Prostate gland (tissue), 2 donors: Measurements from ENCODE around the gene GMPPB. TPM values are rescaled to one million over a fixed set of nuclear protein-coding genes. Genes with fewer than 3 reads are reported as not detected.

Experiments
- DNase-seq: peaks from one replicate; pipeline ENCODE4 v3.0.0-alpha.2; 2019; ENCODE audit warnings: low spot score
- H3K27ac ChIP-seq, 2 donors: fragments of 200-600 bp; sonication (generic); 2 replicates each; pipeline ENCODE4 v1.5.1; 2017 to 2019
- H3K27me3 ChIP-seq: fragments of 200-600 bp; sonication (generic); replicated peaks from 2 replicates; pipeline ENCODE4 v1.5.1; 2019; ENCODE audit not compliant: insufficient read depth
- H3K36me3 ChIP-seq, 2 donors: fragments of 200-600 bp; sonication (generic); 1 replicate in 1 of 2; 2 replicates in 1 of 2; pipeline versions ENCODE4 v1.5.1 to v1.8.1; 2017 to 2019
- H3K4me1 ChIP-seq: fragments of 200-600 bp; sonication (generic); replicated peaks from 2 replicates; pipeline ENCODE4 v1.5.1; 2019
- H3K4me3 ChIP-seq, 2 donors: fragments of 200-600 bp; sonication (generic); 2 replicates each; pipeline ENCODE4 v1.5.1; 2017 to 2019
- H3K9me3 ChIP-seq: fragments of 200-600 bp; sonication (generic); 2 replicates; pipeline ENCODE4 v1.5.1; 2017
- POLR2A ChIP-seq: fragments of 450-650 bp; IDR thresholded peaks from one replicate; pipeline ENCODE4 v1.6.1; 2016; ENCODE audit warnings: antibody characterized with exemption, mild to moderate bottlenecking
- POLR2AphosphoS5 ChIP-seq: sonication (generic); formaldehyde crosslinking; IDR thresholded peaks from one replicate; pipeline ENCODE4 v1.6.1; 2017; ENCODE audit warnings: antibody characterized with exemption
- WGBS: methylation state at CpG from one replicate; pipeline ENCODE4 v1.1.5; 2018; 5-methylcytosine and 5-hydroxymethylcytosine counted together
- intact Hi-C: fragments of 100-400 bp; cut with DNase I; formaldehyde crosslinking; loops from one replicate; pipeline ENCODE4 v1.14.2; 2022
- total RNA-seq, 2 donors: library from RNA; depleted of rRNA; stranded (reverse); fragments of >200 nt; gene quantifications; one replicate each; pipeline ENCODE4 v1.1.0, GENCODE V29; 2016
- TF ChIP-seq, protein P1 (sequence below), 4 experiments: fragments of 200-600 bp in 2 of 4; fragments of 450-650 bp in 2 of 4; sonication (generic) in 2 of 4; IDR thresholded peaks; 1 replicate in 3 of 4; 2 replicates in 1 of 4; pipeline ENCODE4 v1.5.1; 2016 to 2019; ENCODE audit warnings: antibody characterized with exemption in 4 of 4, mild to moderate bottlenecking in 2 of 4, moderate library complexity in 2 of 4

GMPPB gene
- total RNA-seq, 2 donors from 2014 or later = 28.8 to 60.1 TPM

DNA sequence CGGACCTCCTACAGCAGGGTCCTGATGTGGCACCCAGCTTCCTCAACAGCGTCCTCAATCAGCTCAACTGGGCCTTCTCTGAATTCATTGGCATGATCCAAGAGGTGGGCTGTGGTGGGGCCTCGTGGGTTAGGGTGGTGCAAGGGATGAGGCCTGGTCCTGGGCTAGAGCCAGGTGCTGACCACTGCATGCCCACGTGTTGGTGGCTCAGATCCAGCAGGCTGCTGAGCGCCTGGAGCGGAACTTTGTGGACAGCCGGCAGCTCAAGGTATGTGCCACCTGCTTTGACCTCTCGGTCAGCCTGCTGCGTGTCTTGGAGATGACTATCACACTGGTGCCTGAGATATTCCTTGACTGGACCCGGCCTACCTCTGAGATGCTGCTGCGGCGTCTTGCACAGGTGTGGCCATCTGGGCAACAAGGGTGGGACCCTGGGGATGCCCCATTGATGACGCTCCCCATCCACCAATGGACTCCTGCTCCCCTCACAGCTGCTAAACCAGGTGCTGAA, 8.1 kb downstream of the GMPPB start:
- H3K27ac ChIP-seq = no peak overlapping the region
- TF ChIP-seq POLR2AphosphoS5 = no peak
- TF ChIP-seq, protein P1, sequence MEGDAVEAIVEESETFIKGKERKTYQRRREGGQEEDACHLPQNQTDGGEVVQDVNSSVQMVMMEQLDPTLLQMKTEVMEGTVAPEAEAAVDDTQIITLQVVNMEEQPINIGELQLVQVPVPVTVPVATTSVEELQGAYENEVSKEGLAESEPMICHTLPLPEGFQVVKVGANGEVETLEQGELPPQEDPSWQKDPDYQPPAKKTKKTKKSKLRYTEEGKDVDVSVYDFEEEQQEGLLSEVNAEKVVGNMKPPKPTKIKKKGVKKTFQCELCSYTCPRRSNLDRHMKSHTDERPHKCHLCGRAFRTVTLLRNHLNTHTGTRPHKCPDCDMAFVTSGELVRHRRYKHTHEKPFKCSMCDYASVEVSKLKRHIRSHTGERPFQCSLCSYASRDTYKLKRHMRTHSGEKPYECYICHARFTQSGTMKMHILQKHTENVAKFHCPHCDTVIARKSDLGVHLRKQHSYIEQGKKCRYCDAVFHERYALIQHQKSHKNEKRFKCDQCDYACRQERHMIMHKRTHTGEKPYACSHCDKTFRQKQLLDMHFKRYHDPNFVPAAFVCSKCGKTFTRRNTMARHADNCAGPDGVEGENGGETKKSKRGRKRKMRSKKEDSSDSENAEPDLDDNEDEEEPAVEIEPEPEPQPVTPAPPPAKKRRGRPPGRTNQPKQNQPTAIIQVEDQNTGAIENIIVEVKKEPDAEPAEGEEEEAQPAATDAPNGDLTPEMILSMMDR (IDR thresholded peaks at IDR 0.05) = no peak
- 96% methylated on average over 9 of the region's 13 CpGs for whole genome bisulfite sequencing
- H3K27me3 ChIP-seq = no peaks in the 10 kb centered on the region
- DNase-seq = no peak
- peaks cover 6% of the 10 kb centered on the region for H3K4me1 ChIP-seq
- no peaks in the 10 kb centered on the region for H3K36me3 ChIP-seq
- H3K9me3 ChIP-seq = no peaks in the 10 kb centered on the region
- intact Hi-C loops = no loop called here
- no peak overlapping the region for H3K4me3 ChIP-seq

DNA sequence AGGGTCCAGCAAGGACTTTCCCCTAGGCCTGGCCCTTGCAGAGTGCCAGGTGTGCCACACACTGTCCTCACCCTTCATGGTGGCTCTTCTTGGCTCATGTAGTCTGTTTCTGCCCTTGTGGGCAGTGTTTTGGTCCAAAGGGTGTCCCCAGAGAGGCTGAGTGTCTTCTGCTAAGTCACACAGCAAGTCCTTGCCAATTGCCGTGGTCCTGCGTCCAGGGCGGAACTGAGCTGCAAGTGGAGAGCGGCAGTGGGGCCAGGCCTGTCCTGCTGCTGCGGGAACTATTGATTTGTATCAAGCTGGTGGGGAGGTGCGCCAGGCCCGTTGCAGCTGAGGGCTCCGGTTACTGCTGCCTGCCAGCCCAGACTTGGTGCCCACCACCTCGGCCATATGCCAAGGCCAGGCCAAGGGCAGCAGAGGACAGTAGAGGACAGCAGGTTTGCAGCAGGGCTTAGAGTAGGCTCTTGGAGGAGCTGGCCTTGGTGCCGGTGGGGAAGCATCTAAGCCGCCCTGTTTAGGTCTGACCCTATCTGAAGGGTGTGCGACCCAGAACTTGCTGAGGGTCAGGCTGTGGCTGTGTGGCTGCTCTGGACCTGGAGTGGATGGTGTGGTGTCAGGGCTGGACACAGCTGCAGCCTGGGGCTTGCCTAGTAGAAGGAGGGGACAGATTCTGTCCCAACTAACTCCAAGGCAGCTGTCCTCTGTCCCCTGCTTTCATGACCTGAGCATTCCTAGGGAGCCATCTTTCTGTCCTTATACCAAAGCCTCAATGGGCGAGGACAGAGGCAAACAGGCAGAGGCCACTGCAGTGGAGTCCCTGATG, 8.8 kb downstream of the GMPPB start:
- WGBS = 90% methylated on average over 13 of the region's 13 CpGs

DNA sequence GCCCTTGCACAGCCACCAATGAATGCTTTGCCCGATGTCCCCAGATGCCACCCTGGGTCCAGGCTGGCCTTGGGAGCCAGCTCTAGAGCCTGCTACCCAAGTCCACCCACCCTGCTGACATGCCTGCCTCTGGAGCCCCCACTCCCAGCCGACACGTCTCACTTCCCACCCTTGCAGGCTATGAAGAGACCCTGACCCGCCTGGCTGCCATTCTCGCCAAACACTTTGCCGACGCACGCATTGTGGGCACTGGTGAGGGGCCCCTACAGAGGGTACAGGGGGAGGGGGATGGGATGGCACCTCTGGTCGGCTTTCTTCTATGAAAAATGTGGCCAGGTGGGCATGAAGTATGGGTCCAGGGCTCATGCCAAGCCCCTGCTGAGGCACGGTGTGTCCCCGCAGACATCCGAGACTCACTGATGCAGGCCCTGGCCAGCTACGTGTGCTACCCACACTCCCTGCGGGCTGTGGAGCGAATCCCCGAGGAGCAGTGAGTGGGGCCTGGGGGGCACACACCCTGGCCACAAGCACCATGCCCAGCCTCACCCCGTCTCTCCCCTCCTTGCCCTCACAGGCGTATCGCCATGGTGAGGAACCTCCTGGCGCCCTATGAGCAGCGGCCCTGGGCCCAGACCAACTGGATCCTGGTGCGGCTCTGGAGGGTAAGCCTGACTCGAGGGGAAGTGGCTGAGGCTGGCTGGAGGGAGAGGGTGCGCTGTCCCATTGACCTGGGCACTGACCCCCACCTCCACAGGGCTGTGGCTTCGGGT, 10.2 kb downstream of the GMPPB start:
- no peak for TF ChIP-seq POLR2AphosphoS5
- TF ChIP-seq, protein P1 (IDR thresholded peaks at IDR 0.05) = no peak
- no peak for TF ChIP-seq POLR2A
- DNase-seq = no peak
- H3K27ac ChIP-seq = no peak overlapping the region
- no peaks in the 10 kb centered on the region for H3K9me3 ChIP-seq
- no peaks in the 10 kb centered on the region for H3K4me1 ChIP-seq
- intact Hi-C loops = no loop called here
- no peaks in the 10 kb centered on the region for H3K36me3 ChIP-seq
- H3K4me3 ChIP-seq = no peak overlapping the region
- no peaks in the 10 kb centered on the region for H3K27me3 ChIP-seq
- 91% methylated on average over 25 of the region's 25 CpGs for WGBS

More for the DNA sequence above, 8.8 kb downstream of the GMPPB start:
- TF ChIP-seq, protein P1 (IDR thresholded peaks at IDR 0.05) = no peak
- TF ChIP-seq POLR2A = no peak
- TF ChIP-seq POLR2AphosphoS5 = no peak
- no peak overlapping the region for H3K4me3 ChIP-seq
- H3K27me3 ChIP-seq = no peaks in the 10 kb centered on the region
- H3K4me1 ChIP-seq = peaks cover 6% of the 10 kb centered on the region
- no peaks in the 10 kb centered on the region for H3K36me3 ChIP-seq
- H3K27ac ChIP-seq = no peak overlapping the region
- intact Hi-C loops = no loop called here
- no peak for DNase-seq
- H3K9me3 ChIP-seq = no peaks in the 10 kb centered on the region

DNA sequence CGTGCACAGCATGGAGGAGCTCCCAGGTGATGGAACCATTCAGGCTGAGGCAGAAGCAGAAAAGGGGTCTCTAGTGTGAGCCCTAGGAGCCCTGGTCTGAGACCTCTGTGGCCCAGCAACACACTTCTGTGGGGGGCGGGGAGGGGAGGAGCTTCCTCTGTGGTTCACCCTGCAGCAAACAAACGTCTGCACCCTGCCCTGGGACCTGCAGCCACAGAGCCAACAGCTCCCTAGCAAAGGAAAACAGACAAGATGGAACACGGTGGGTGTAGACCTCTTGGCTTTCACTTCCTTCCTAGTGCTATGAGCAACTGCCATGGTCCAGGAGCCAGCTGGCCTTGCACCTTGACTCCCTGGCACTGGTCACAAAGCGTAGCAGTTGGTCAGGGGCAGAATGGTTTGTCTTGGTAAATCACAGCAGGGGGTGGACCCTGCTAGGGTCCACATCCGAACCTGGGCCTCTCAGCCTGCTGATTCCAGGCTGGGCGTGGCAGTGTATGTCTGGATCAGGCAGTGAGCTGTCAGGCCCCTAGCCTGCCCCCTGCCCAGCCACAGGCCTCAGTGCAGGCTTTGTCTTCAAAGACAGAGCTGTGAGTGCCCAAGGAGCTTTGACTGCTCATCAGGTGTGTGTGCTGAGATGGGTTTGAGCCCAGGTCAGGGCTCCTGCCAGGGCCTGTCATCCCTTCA, 11.0 kb downstream of the GMPPB start:
- Histone ChIP-seq H3K36me3 (no peaks in the 10 kb centered on the region), H3K4me3 (no peak overlapping the region), H3K27me3 (no peaks in the 10 kb centered on the region), H3K27ac (no peak overlapping the region), H3K9me3 (no peaks in the 10 kb centered on the region), H3K4me1 (no peaks in the 10 kb centered on the region)
- no peak for DNase-seq
- intact Hi-C loops = no loop called here
- WGBS = 56% methylated on average over 7 of the region's 7 CpGs
- TF ChIP-seq POLR2A (no peak), POLR2AphosphoS5 (no peak)
- TF ChIP-seq, protein P1 (IDR thresholded peaks at IDR 0.05) = no peak
